Heart right ventricle (tissue), 16 donors: Measurements from ENCODE around the gene RUFY3. TPM values are rescaled to one million over a fixed set of nuclear protein-coding genes. Genes with fewer than 3 reads are reported as not detected.
A peak's percentile ranks its signal among the peaks of the same experiment; 100 is the strongest.

Experiments
- ATAC-seq, 8 donors: fragments of 200-7000 bp; cut with Tn5 transposase; one replicate each; pipeline ENCODE4 v1.9.1; 2020; ENCODE audit warnings: mild to moderate bottlenecking in 8 of 8, moderate library complexity in 8 of 8, moderate number of reproducible peaks in 1 of 8
- DNase-seq, 2 donors: peaks; one replicate each; pipeline ENCODE4 v3.0.0-alpha.2; 2020
- H3K27ac ChIP-seq, 10 donors: fragments of 200-600 bp; sonication (generic) in 2 of 10; one replicate each; pipeline versions ENCODE4 v1.5.0 to v1.8.0; 2020 to 2022; ENCODE audit warnings: mild to moderate bottlenecking in 3 of 10
- H3K27me3 ChIP-seq, 7 donors: fragments of 200-600 bp; one replicate each; pipeline ENCODE4 v1.8.0; 2021 to 2022; ENCODE audit warnings: mild to moderate bottlenecking in 2 of 7
- H3K36me3 ChIP-seq, 9 donors: fragments of 200-600 bp; sonication (generic) in 1 of 9; one replicate each; pipeline versions ENCODE4 v1.5.0 to v1.8.0; 2020 to 2022; ENCODE audit warnings: mild to moderate bottlenecking in 2 of 9
- H3K4me1 ChIP-seq, 9 donors: fragments of 200-600 bp; sonication (generic) in 1 of 9; one replicate each; pipeline versions ENCODE4 v1.5.0 to v1.8.0; 2020 to 2022; ENCODE audit warnings: mild to moderate bottlenecking in 4 of 9
- H3K4me3 ChIP-seq, 10 donors: fragments of 200-600 bp; sonication (generic) in 2 of 10; one replicate each; pipeline versions ENCODE4 v1.5.0 to v1.8.0; 2020 to 2022; ENCODE audit warnings: mild to moderate bottlenecking in 7 of 10, moderate library complexity in 2 of 10
- H3K9me3 ChIP-seq, 11 donors: fragments of 200-600 bp in 10 of 11; sonication (generic) in 2 of 11; one replicate each; pipeline versions ENCODE4 v1.5.0 to v1.8.0; 2013 to 2022; ENCODE audit warnings: mild to moderate bottlenecking in 2 of 11, control low read depth in 1 of 11, moderate library complexity in 1 of 11
- CTCF ChIP-seq, 9 donors: fragments of 200-600 bp; sonication (generic) in 2 of 9; IDR thresholded peaks; one replicate each; pipeline versions ENCODE4 v1.5.0 to v1.8.0; 2021 to 2022; ENCODE audit warnings: antibody characterized with exemption in 9 of 9, mild to moderate bottlenecking in 5 of 9, moderate library complexity in 1 of 9
- WGBS, 2 donors: extraction: QIAGEN DNeasy Blood & Tissue Kit; methylation state at CpG; one replicate each; pipeline ENCODE4 v1.1.7; 2013; ENCODE audit warnings: inconsistent platforms in 1 of 2; 5-methylcytosine and 5-hydroxymethylcytosine counted together
- intact Hi-C, 10 donors: fragments of 100-400 bp; cut with DNase I; formaldehyde crosslinking; loops; one replicate each; pipeline versions ENCODE4 v1.11.1 to v1.14.2; 2022
- polyA plus RNA-seq, 2 donors: library from polyadenylated mRNA; stranded (reverse); fragments of 200-250 nt; gene quantifications; one replicate each; pipeline ENCODE4 v1.2.3, GENCODE V29; 2013
- total RNA-seq, 10 donors: library from RNA; stranded (reverse); fragmentation: NEBNext Ultra II Directional in 3 of 10; extraction: Animal tissue kit (Norgen Biotek cat#: 25700) in 3 of 10; gene quantifications; one replicate each; pipeline versions ENCODE4 v1.2.1 to v1.2.4, GENCODE V29; 2021 to 2023
- donor health status: Arrhythmogenic right ventricular cardiomyopathy.
- donor health status: ischemic (EF 13 %, LVEDD 7.1; RV severe dilation, severe dysfunction).
- donor health status: healthy with polysubstance abuse.
- donor health status: DM: no; HTN: yes; CAD: no.
- donor health status: DM: no; HTN: no; CAD: no.
- donor health status: ischemic (EF 25% LVEDD 6.9; RV normal size, moderate dysfunction).
- donor health status: ischemic (EF 25% LVEDD 5.7; RV mildly dilated, moderate dysfunction).
- donor health status: healthy.
- donor health status: DM: yes; HTN: yes; CAD: no.
- donor health status: Ischemic cardiomyopathy.
- donor health status: ischemic (EF 35%, LVEDD 5.7; RV mildly dilated, moderate dysfunction).
- donor health status: nonischemic (EF 11% LVEDD 7.7; RV severe dilation, severe dysfunction).
- donor health status: DM: yes; HTN: yes; CAD: no.
- donor health status: PGD.
- donor health status: ischemic (EF 29% LVEDD 5.4; RV normal size, mild dysfunction).
- donor health status: nonischemic (EF 23%, LVEDD 6.1; RV moderate dilation, normal function).

The RUFY3 gene
- total and polyA plus RNA-seq, 12 donors: 13.2 to 28.7 (median 21.7) TPM

- Histone ChIP-seq H3K4me1 (peaks cover 3 to 36% (median 17%) of the 10 kb centered on the region in 9 donors), H3K27ac (peak overlapping the region in 9 of 10 donors; percentile 86 to 99 (median 97)), H3K27me3 (no peaks in the 10 kb centered on the region), H3K9me3 (no peaks in the 10 kb centered on the region), H3K36me3 (no peaks in the 10 kb centered on the region), H3K4me3 (peak overlapping the region in 9 of 10 donors; percentile 59 to 96 (median 85))
- intact Hi-C loops: loop anchor here in 4 of 10 donors (10.0 kb wide), 2 partner anchors 118 to 128 kb away; partner anchors contain the start of gene GRSF1 (in 3 of the 4)
- no peak for TF ChIP-seq CTCF (IDR thresholded peaks at IDR 0.05)
- WGBS, 2 donors: 95 to 96% methylated on average over 1 of the region's 1 CpG
- ATAC-seq (no peak), DNase-seq (no peak)
Observed at GRCh38 chr4:70706516-70706915, 15.2 kb upstream of the RUFY3 start.

GRCh38 chr4:70709611-70710205, 12.1 kb upstream of the RUFY3 start:
- no peaks in the 10 kb centered on the region for H3K27me3 ChIP-seq
- H3K36me3 ChIP-seq: no peaks in the 10 kb centered on the region
- DNase-seq (no peak), ATAC-seq (no peak)
- TF ChIP-seq CTCF (IDR thresholded peaks at IDR 0.05): no peak
- 86 to 91% methylated on average over 7 of the region's 7 CpGs for WGBS, 2 donors
- no peak overlapping the region for H3K4me3 ChIP-seq
- H3K27ac ChIP-seq: no peak overlapping the region
- H3K4me1 ChIP-seq: peaks cover 3 to 54% (median 33%) of the 10 kb centered on the region in 9 donors
- no peaks in the 10 kb centered on the region for H3K9me3 ChIP-seq
- intact Hi-C loops: loop anchor here in 5 of 10 donors (1.0 to 10.0 kb wide), 3 partner anchors 9 to 125 kb away; partner anchors contain the start of gene GRSF1 (in 3 of the 5)

GRCh38 chr4:70711599-70711998, 10.2 kb upstream of the RUFY3 start:
- no peak for TF ChIP-seq CTCF (IDR thresholded peaks at IDR 0.05)
- intact Hi-C loops: no loop called here
- ATAC-seq (no peak), DNase-seq (no peak)
- H3K27ac ChIP-seq: no peak overlapping the region
- no peaks in the 10 kb centered on the region for H3K36me3 ChIP-seq
- no peaks in the 10 kb centered on the region for H3K27me3 ChIP-seq
- 61 to 64% methylated on average over 3 of the region's 3 CpGs for WGBS, 2 donors
- no peak overlapping the region for H3K4me3 ChIP-seq
- H3K9me3 ChIP-seq: no peaks in the 10 kb centered on the region
- H3K4me1 ChIP-seq: peaks cover 0 to 51% (median 26%) of the 10 kb centered on the region in 9 donors

- Histone ChIP-seq H3K27ac (no peak overlapping the region), H3K27me3 (no peaks in the 10 kb centered on the region), H3K4me3 (no peak overlapping the region), H3K9me3 (no peaks in the 10 kb centered on the region), H3K36me3 (no peaks in the 10 kb centered on the region), H3K4me1 (peaks cover 0 to 46% (median 21%) of the 10 kb centered on the region in 9 donors)
- 34 to 42% methylated on average over 3 of the region's 3 CpGs for WGBS, 2 donors
- no peak for TF ChIP-seq CTCF (IDR thresholded peaks at IDR 0.05)
- DNase-seq: no peak
- no peak for ATAC-seq
- intact Hi-C loops: no loop called here
Observed at GRCh38 chr4:70712150-70712549, 9.6 kb upstream of the RUFY3 start.
